Calu3 (cell line): ENCODE measurements around the gene PDE6A. TPM values are rescaled to one million over a fixed set of nuclear protein-coding genes. Genes with fewer than 3 reads are reported as not detected.

Experiments
- BruUV-seq: library from RNA; stranded (reverse); fragments of 400-500 nt; replicated peaks from 2 replicates; lab custom pipeline; 2021; lab: Mats Ljungman, UMichigan
- CTCF ChIA-PET: fragments of 300-600 bp; sonication (Branson Sonifier 250); formaldehyde crosslinking; loops from one replicate; lab custom pipeline; 2022; ENCODE audit warnings: antibody characterized with exemption; lab: Charles Lee
- DNase-seq: peaks from one replicate; pipeline ENCODE4 v3.0.0; 2022
- H3K27ac Mint-ChIP-seq: one replicate; pipeline ENCODE4 v1.8.0; 2022; ENCODE audit warnings: mixed read lengths; ENCODE audit not compliant: unreplicated experiment
- H3K27me3 Mint-ChIP-seq: one replicate; pipeline ENCODE4 v1.8.0; 2022; ENCODE audit warnings: mixed read lengths; ENCODE audit not compliant: unreplicated experiment
- H3K36me3 Mint-ChIP-seq: one replicate; pipeline ENCODE4 v1.8.0; 2022; ENCODE audit warnings: mild to moderate bottlenecking, moderate library complexity, mixed read lengths; ENCODE audit not compliant: insufficient read depth, unreplicated experiment
- H3K4me1 Mint-ChIP-seq: one replicate; pipeline ENCODE4 v1.8.0; 2022; ENCODE audit warnings: mild to moderate bottlenecking, low read depth, mixed read lengths; ENCODE audit not compliant: unreplicated experiment
- H3K4me3 Mint-ChIP-seq: one replicate; pipeline ENCODE4 v1.8.0; 2022; ENCODE audit warnings: mild to moderate bottlenecking, low read depth, moderate library complexity, mixed read lengths; ENCODE audit not compliant: unreplicated experiment
- H3K9me3 Mint-ChIP-seq: one replicate; pipeline ENCODE4 v1.8.0; 2022; ENCODE audit warnings: low read depth, mixed read lengths; ENCODE audit not compliant: unreplicated experiment
- CTCF ChIP-seq: fragments of 200-600 bp; IDR thresholded peaks from one replicate; pipeline ENCODE4 v1.8.0; 2022; ENCODE audit warnings: antibody characterized with exemption; ENCODE audit not compliant: unreplicated experiment
- intact Hi-C: fragments of 100-400 bp; cut with micrococcal nuclease; formaldehyde crosslinking; loops from one replicate; pipeline ENCODE4 v1.10.0; 2022; ENCODE audit not compliant: unreplicated experiment
- total RNA-seq: library from RNA; stranded (reverse); gene quantifications from 2 replicates; pipeline ENCODE4 v1.2.3, GENCODE V29; 2022

The PDE6A gene
- total RNA-seq, 1 experiment from 2014 or later: not detected

GRCh38 chr5:149849280-149849965, 95.2 kb downstream of the PDE6A start:
- H3K27ac Mint-ChIP-seq: no peak overlapping the region
- intact Hi-C loops: no loop called here

GRCh38 chr5:149847611-149848010, 97.0 kb downstream of the PDE6A start:
- Mint-ChIP-seq H3K27ac (no peak overlapping the region), H3K4me3 (no peak overlapping the region), H3K4me1 (no peaks in the 10 kb centered on the region), H3K9me3 (no peaks in the 10 kb centered on the region), H3K27me3 (no peaks in the 10 kb centered on the region), H3K36me3 (peaks cover 10% of the 10 kb centered on the region)
- CTCF ChIA-PET: interaction anchor here (1.7 kb wide), 1 partner anchor 9 kb away, joined by 5 read pairs; no protein-coding TSS in a partner anchor
- intact Hi-C loops: no loop called here
- DNase-seq: no peak
- TF ChIP-seq CTCF: no peak
- BruUV-seq: no TSS peak

More at GRCh38 chr5:149849280-149849965, 95.2 kb downstream of the PDE6A start:
- Mint-ChIP-seq H3K4me3 (no peak overlapping the region), H3K4me1 (peaks cover 7% of the 10 kb centered on the region), H3K9me3 (no peaks in the 10 kb centered on the region), H3K27me3 (no peaks in the 10 kb centered on the region), H3K36me3 (peaks cover 10% of the 10 kb centered on the region)
- no peak for DNase-seq
- CTCF ChIA-PET: interaction anchor here (0.8 to 1.7 kb wide), 4 partner anchors 10 to 113 kb away, joined by 3 to 5 read pairs (median 5); no protein-coding TSS in a partner anchor
- no TSS peak for BruUV-seq
- TF ChIP-seq CTCF: no peak

GRCh38 chr5:149846021-149846420, 98.6 kb downstream of the PDE6A start:
- Mint-ChIP-seq H3K36me3 (peaks cover 10% of the 10 kb centered on the region), H3K9me3 (no peaks in the 10 kb centered on the region), H3K4me1 (no peaks in the 10 kb centered on the region), H3K4me3 (no peak overlapping the region), H3K27me3 (no peaks in the 10 kb centered on the region), H3K27ac (no peak overlapping the region)
- DNase-seq: no peak
- BruUV-seq: no TSS peak
- no peak for TF ChIP-seq CTCF
- CTCF ChIA-PET: no interaction called here
- intact Hi-C loops: no loop called here

- Mint-ChIP-seq H3K27ac (no peak overlapping the region), H3K27me3 (no peaks in the 10 kb centered on the region), H3K4me1 (no peaks in the 10 kb centered on the region), H3K36me3 (peaks cover 10% of the 10 kb centered on the region), H3K4me3 (no peak overlapping the region), H3K9me3 (no peaks in the 10 kb centered on the region)
- CTCF ChIA-PET: no interaction called here
- BruUV-seq: no TSS peak
- no peak for DNase-seq
- intact Hi-C loops: no loop called here
- TF ChIP-seq CTCF: no peak
These were observed 99.0 kb downstream of the PDE6A start for GRCh38 chr5:149845601-149846000.
